Ascending aorta (tissue), 2 donors: ENCODE data around the gene MRPL57. TPM values are rescaled to one million over a fixed set of nuclear protein-coding genes. Genes with fewer than 3 reads are reported as not detected.
A peak's percentile ranks its signal among the peaks of the same experiment; 100 is the strongest.

Experiments
- DNase-seq, 2 donors: peaks; one replicate each; pipeline ENCODE4 v3.0.0-alpha.2; 2019; ENCODE audit warnings: low spot score in 2 of 2
- H3K27ac ChIP-seq, 2 donors: fragments of 200-600 bp; sonication (generic); one replicate each; pipeline ENCODE4 v1.5.1; 2016 to 2017; ENCODE audit warnings: mild to moderate bottlenecking in 1 of 2
- H3K27me3 ChIP-seq: fragments of 200-600 bp; sonication (generic); one replicate; pipeline ENCODE4 v1.5.1; 2017
- H3K36me3 ChIP-seq, 2 donors: fragments of 200-600 bp; sonication (generic); one replicate each; pipeline ENCODE4 v1.5.1; 2016
- H3K4me1 ChIP-seq, 2 donors: fragments of 200-600 bp; sonication (generic); one replicate each; pipeline ENCODE4 v1.5.1; 2016 to 2017; ENCODE audit warnings: mild to moderate bottlenecking in 1 of 2
- H3K4me3 ChIP-seq, 2 donors: fragments of 200-600 bp; sonication (generic); one replicate each; pipeline ENCODE4 v1.5.1; 2016 to 2017; ENCODE audit warnings: mild to moderate bottlenecking in 1 of 2
- H3K9me3 ChIP-seq, 2 donors: fragments of 200-600 bp; sonication (generic); one replicate each; pipeline ENCODE4 v1.5.1; 2016
- CTCF ChIP-seq, 3 experiments: fragments of 200-600 bp in 2 of 3; fragments of 450-650 bp in 1 of 3; sonication (generic) in 2 of 3; IDR thresholded peaks; one replicate each; pipeline ENCODE4 v1.5.1; 2016 to 2019; ENCODE audit warnings: antibody characterized with exemption in 3 of 3, mild to moderate bottlenecking in 1 of 3, moderate library complexity in 1 of 3
- intact Hi-C: fragments of 100-400 bp; cut with DNase I; formaldehyde crosslinking; loops from one replicate; pipeline ENCODE4 v1.15.1; 2023
- total RNA-seq: library from RNA; depleted of rRNA; stranded (reverse); fragments of >200 nt; gene quantifications from one replicate; pipeline ENCODE4 v1.1.0, GENCODE V29; 2016

MRPL57 gene
- total RNA-seq, 1 donor from 2014 or later = 36.7 TPM

- no peak for DNase-seq
- peaks cover 10 to 24% of the 10 kb centered on the region in 2 donors for H3K4me1 ChIP-seq
- intact Hi-C loops = no loop called here
- H3K27ac ChIP-seq = no peak overlapping the region
- no peaks in the 10 kb centered on the region for H3K27me3 ChIP-seq
- H3K4me3 ChIP-seq = no peak overlapping the region
- no peaks in the 10 kb centered on the region for H3K9me3 ChIP-seq
- no peak for TF ChIP-seq CTCF (IDR thresholded peaks at IDR 0.05)
- H3K36me3 ChIP-seq = peaks cover 0 to 10% of the 10 kb centered on the region in 2 donors
These were observed 37.9 kb upstream of the MRPL57 start for GRCh38 chr13:21138561-21138960.

DNA sequence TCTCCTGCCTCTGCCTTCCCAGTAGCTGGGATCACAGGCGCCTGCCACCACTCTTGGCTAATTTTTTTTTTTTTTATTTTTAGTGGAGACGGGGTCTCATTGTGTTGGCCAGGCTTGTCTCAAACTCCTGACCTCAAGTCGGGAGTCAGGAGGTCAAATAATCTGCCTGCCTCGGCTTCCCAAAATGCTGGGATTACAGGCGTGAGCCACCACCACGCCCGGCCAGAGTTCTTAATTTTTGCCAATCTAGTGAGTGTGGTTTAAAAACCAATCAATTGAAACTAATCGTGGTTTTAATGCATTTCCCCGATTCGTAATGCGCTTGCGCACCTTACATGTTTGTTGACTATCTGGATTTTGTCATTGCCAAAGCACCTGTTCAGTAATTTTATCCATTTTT, 37.1 kb upstream of the MRPL57 start:
- peaks cover 0 to 10% of the 10 kb centered on the region in 2 donors for H3K36me3 ChIP-seq
- H3K27me3 ChIP-seq = no peaks in the 10 kb centered on the region
- peak overlapping the region in 1 of 2 donors; percentile 88 for H3K27ac ChIP-seq
- peak overlapping the region; percentile 69 to 79 for H3K4me3 ChIP-seq
- no peak for TF ChIP-seq CTCF (IDR thresholded peaks at IDR 0.05)
- H3K4me1 ChIP-seq = peaks cover 10 to 24% of the 10 kb centered on the region in 2 donors
- no peak for DNase-seq
- no peaks in the 10 kb centered on the region for H3K9me3 ChIP-seq
- intact Hi-C loops = no loop called here

DNA sequence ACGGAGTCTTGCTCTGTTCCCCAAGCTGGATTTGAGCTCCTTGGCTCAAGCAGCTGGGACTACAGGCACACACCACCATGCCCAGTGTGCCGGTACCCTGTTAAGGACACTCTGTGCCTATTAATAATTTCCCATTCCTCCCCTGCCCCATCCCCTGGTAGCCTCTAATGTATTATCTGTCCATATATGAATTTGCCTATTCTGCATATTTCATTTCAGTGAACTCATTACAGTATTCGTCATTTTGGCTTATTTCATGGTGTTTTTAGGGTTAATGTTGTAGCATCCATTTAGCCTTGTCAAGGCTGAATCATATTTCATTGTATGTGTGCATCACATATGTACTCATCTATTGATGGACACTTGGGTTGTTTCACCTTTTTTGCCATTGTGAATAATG, 33.7 kb upstream of the MRPL57 start:
- Histone ChIP-seq H3K36me3 (peaks cover 14 to 38% of the 10 kb centered on the region in 2 donors), H3K4me1 (peaks cover 10 to 24% of the 10 kb centered on the region in 2 donors), H3K27me3 (no peaks in the 10 kb centered on the region), H3K4me3 (peak overlapping the region in 1 of 2 donors; percentile 69), H3K9me3 (no peaks in the 10 kb centered on the region), H3K27ac (no peak overlapping the region)
- intact Hi-C loops = no loop called here
- no peak for DNase-seq
- no peak for TF ChIP-seq CTCF (IDR thresholded peaks at IDR 0.05)

DNA sequence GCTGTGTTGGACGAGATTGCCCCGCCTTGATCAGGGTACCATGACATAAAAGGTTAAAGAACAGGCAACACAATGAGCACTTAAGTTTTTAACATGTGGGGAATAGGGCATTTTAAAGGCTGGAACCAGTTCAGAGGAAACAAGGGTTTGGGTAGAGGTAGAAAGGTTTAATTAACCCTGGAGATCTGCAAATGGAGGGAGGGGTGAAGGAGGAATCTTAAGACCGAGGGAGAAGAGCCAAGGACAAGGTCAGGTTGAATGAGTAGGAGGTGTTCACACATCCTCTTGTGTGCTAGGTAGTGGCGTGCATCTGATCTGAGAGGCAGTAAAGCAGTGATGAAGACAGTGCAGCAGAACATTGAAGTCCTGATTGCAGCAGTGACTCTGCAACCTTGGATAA, 28.6 kb upstream of the MRPL57 start:
- H3K4me1 ChIP-seq = peaks cover under 1 to 4% of the 10 kb centered on the region in 2 donors
- H3K27me3 ChIP-seq = no peaks in the 10 kb centered on the region
- no peak for TF ChIP-seq CTCF (IDR thresholded peaks at IDR 0.05)
- H3K27ac ChIP-seq = no peak overlapping the region
- H3K9me3 ChIP-seq = no peaks in the 10 kb centered on the region
- intact Hi-C loops = no loop called here
- H3K36me3 ChIP-seq = peaks cover 17 to 39% of the 10 kb centered on the region in 2 donors
- DNase-seq = no peak
- H3K4me3 ChIP-seq = no peak overlapping the region

- Histone ChIP-seq H3K9me3 (no peaks in the 10 kb centered on the region), H3K4me1 (no peaks in the 10 kb centered on the region), H3K27me3 (no peaks in the 10 kb centered on the region), H3K27ac (no peak overlapping the region), H3K4me3 (no peak overlapping the region), H3K36me3 (peaks cover 17 to 36% of the 10 kb centered on the region in 2 donors)
- intact Hi-C loops = no loop called here
- no peak for TF ChIP-seq CTCF (IDR thresholded peaks at IDR 0.05)
- no peak for DNase-seq
These were observed 27.8 kb upstream of the MRPL57 start for GRCh38 chr13:21148557-21149258.
